HCT116 (cell line): ENCODE measurements around the gene BAG1. TPM values are rescaled to one million over a fixed set of nuclear protein-coding genes. Genes with fewer than 3 reads are reported as not detected.

Experiments
- ATAC-seq: fragments of 200-7000 bp; cut with Tn5 transposase; 2 replicates; pipeline ENCODE4 v1.9.1; 2020; ENCODE audit warnings: mild to moderate bottlenecking, moderate library complexity
- BruUV-seq: library from RNA; stranded (reverse); fragments of 400-500 nt; replicated peaks from 2 replicates; lab custom pipeline; 2021; lab: Mats Ljungman, UMichigan
- CTCF ChIA-PET: fragments of 300-600 bp; sonication (Branson Sonifier 250); formaldehyde crosslinking; loops from one replicate; lab custom pipeline; 2021; ENCODE audit warnings: antibody characterized with exemption; lab: Charles Lee
- POLR2A ChIA-PET: fragments of 300-600, 350-600 bp; sonication (Branson Sonifier 250); formaldehyde crosslinking; loops from one replicate; lab custom pipeline; 2021; ENCODE audit warnings: antibody characterized with exemption; lab: Charles Lee
- RAD21 ChIA-PET, 2 experiments: fragments of 300-600 bp; sonication (Branson Sonifier 250); formaldehyde crosslinking; loops; one replicate each; lab custom pipeline; 2023; ENCODE audit warnings: low total read pairs in 2 of 2; ENCODE audit not compliant: uncharacterized antibody in 2 of 2, unreplicated experiment in 2 of 2, low non-redundant PET in 1 of 2; lab: Charles Lee
- DNase-seq: peaks from one replicate; pipeline ENCODE4 v3.0.0-alpha.2; 2010; ENCODE audit warnings: low read depth, low spot score
- H2AFZ ChIP-seq: fragments of 200-600 bp; shearing (Covaris generic), sonication (generic); 2 replicates; pipeline ENCODE4 v1.6.1; 2017; ENCODE audit warnings: low read depth, mixed run types, mixed read lengths, antibody characterized with exemption, low read length; ENCODE audit not compliant: poor library complexity, severe bottlenecking
- H3K27ac ChIP-seq: 2 replicates; pipeline ENCODE4 v1.5.1; 2012; ENCODE audit warnings: low read depth, low read length
- H3K27me3 ChIP-seq: fragments of 200-600 bp; sonication (generic); 2 replicates; pipeline ENCODE4 v1.6.1; 2016; ENCODE audit warnings: mixed run types, low read length, mixed read lengths; ENCODE audit not compliant: insufficient read depth
- H3K36me3 ChIP-seq, 2 experiments: fragments of 200-500 bp in 1 of 2; fragments of 200-600 bp in 1 of 2; sonication (Bioruptor generic) in 1 of 2; sonication (generic) in 1 of 2; 2 replicates each; pipeline versions ENCODE4 v1.5.1 to v1.6.1; 2014 to 2016; ENCODE audit warnings: low read length in 2 of 2, inconsistent platforms in 1 of 2, mixed read lengths in 1 of 2, mixed run types in 1 of 2; ENCODE audit not compliant: insufficient read depth in 2 of 2, control insufficient read depth in 1 of 2
- H3K4me1 ChIP-seq, 2 experiments: fragments of 200-600 bp in 1 of 2; sonication (generic) in 1 of 2; 2 replicates each; pipeline versions ENCODE4 v1.5.1 to v1.6.1; 2012 to 2017; ENCODE audit warnings: low read length in 2 of 2, inconsistent platforms in 1 of 2, mild to moderate bottlenecking in 1 of 2, mixed read lengths in 1 of 2, mixed run types in 1 of 2, moderate library complexity in 1 of 2; ENCODE audit not compliant: insufficient read depth in 2 of 2, control insufficient read depth in 1 of 2
- H3K4me2 ChIP-seq: fragments of 200-600 bp; sonication (generic); 2 replicates; pipeline ENCODE4 v1.6.1; 2017; ENCODE audit warnings: mixed run types, low read length, mixed read lengths
- H3K4me3 ChIP-seq, 2 experiments: fragments of 200-600 bp in 1 of 2; sonication (generic) in 1 of 2; replicated peaks in 1 of 2; 2 replicates each; pipeline ENCODE4 v1.5.1; 2011 to 2016; ENCODE audit warnings: low read length in 2 of 2, control low read depth in 1 of 2, low read depth in 1 of 2, mild to moderate bottlenecking in 1 of 2, mixed read lengths in 1 of 2, mixed run types in 1 of 2
- H3K79me2 ChIP-seq: fragments of 200-600 bp; sonication (generic); 2 replicates; pipeline ENCODE4 v1.6.1; 2017; ENCODE audit warnings: mild to moderate bottlenecking, mixed run types, low read length, moderate library complexity, mixed read lengths; ENCODE audit not compliant: insufficient read depth
- H3K9ac ChIP-seq: fragments of 200-600 bp; sonication (generic); 2 replicates; pipeline ENCODE4 v1.6.1; 2016; ENCODE audit warnings: low read length, mixed read lengths
- H3K9me2 ChIP-seq: fragments of 200-600 bp; sonication (generic), shearing (Covaris generic); 2 replicates; pipeline ENCODE4 v1.6.1; 2017; ENCODE audit warnings: mixed run types, mild to moderate bottlenecking, moderate library complexity; ENCODE audit not compliant: insufficient read depth
- H3K9me3 ChIP-seq, 2 experiments: fragments of 200-500 bp in 1 of 2; fragments of 200-600 bp in 1 of 2; sonication (Bioruptor generic) in 1 of 2; sonication (generic) in 1 of 2; 2 replicates each; pipeline ENCODE4 v1.6.1; 2014 to 2017; ENCODE audit warnings: low read length in 2 of 2, mixed read lengths in 2 of 2, inconsistent platforms in 1 of 2, low read depth in 1 of 2, mild to moderate bottlenecking in 1 of 2, mixed run types in 1 of 2, moderate library complexity in 1 of 2; ENCODE audit not compliant: control insufficient read depth in 1 of 2, insufficient read depth in 1 of 2
- H4K20me1 ChIP-seq: fragments of 200-600 bp; sonication (generic), shearing (Covaris generic); 2 replicates; pipeline ENCODE4 v1.6.1; 2017; ENCODE audit warnings: mixed run types, mild to moderate bottlenecking, moderate library complexity; ENCODE audit not compliant: insufficient read depth
- ATF3 ChIP-seq: IDR thresholded peaks from 2 replicates; pipeline ENCODE4 v1.6.1; 2012
- CBX3 ChIP-seq: IDR thresholded peaks from 2 replicates; pipeline ENCODE4 v1.6.1; 2012; ENCODE audit warnings: low read depth
- EZH2 ChIP-seq: fragments of 200-600 bp; sonication (generic); IDR thresholded peaks from 2 replicates; pipeline ENCODE4 v1.6.1; 2017; ENCODE audit warnings: antibody characterized with exemption, mixed run types
- EZH2phosphoT487 ChIP-seq: fragments of 200-600 bp; IDR thresholded peaks from 2 replicates; pipeline ENCODE4 v1.6.1; 2018; ENCODE audit warnings: antibody characterized with exemption, borderline replicate concordance
- FOSL1 ChIP-seq: IDR thresholded peaks from 2 replicates; pipeline ENCODE4 v1.6.1; 2012; ENCODE audit warnings: low read depth
- JUND ChIP-seq: IDR thresholded peaks from 2 replicates; pipeline ENCODE4 v1.6.1; 2012
- SIN3A ChIP-seq: IDR thresholded peaks from 2 replicates; pipeline ENCODE4 v1.6.1; 2012; ENCODE audit warnings: low read depth
- TCF7L2 ChIP-seq: IDR thresholded peaks from 2 replicates; pipeline ENCODE4 v1.7.0; 2011; ENCODE audit warnings: borderline replicate concordance, inconsistent platforms; ENCODE audit not compliant: insufficient read depth, insufficient read length; ENCODE audit errors: extremely low read depth
- YY1 ChIP-seq: IDR thresholded peaks from 2 replicates; pipeline ENCODE4 v1.6.1; 2011; ENCODE audit warnings: low read length, low read depth, moderate library complexity, mild to moderate bottlenecking; ENCODE audit not compliant: insufficient replicate concordance; ENCODE audit errors: extremely low read depth
- ZBTB33 ChIP-seq: IDR thresholded peaks from 2 replicates; pipeline ENCODE4 v1.6.1; 2011; ENCODE audit warnings: mild to moderate bottlenecking, low read length, moderate library complexity; ENCODE audit not compliant: insufficient replicate concordance; ENCODE audit errors: extremely low read depth
- ZNF274 ChIP-seq: fragments of 200-500 bp; sonication (Bioruptor generic); IDR thresholded peaks from 2 replicates; pipeline ENCODE4 v1.6.1; 2014; ENCODE audit warnings: mild to moderate bottlenecking, low read depth, low read length, inconsistent platforms
- intact Hi-C: fragments of 100-400 bp; cut with micrococcal nuclease; formaldehyde crosslinking; loops from 2 replicates; pipeline ENCODE4 v1.10.0; 2022
- total RNA-seq: library from RNA; stranded (reverse); gene quantifications from one replicate; pipeline ENCODE4 v1.2.1, GENCODE V29; 2021; ENCODE audit not compliant: unreplicated experiment

The BAG1 gene
- total RNA-seq, 1 experiment from 2014 or later = 58.2 TPM

- TF ChIP-seq EZH2phosphoT487 (no peak), ATF3 (no peak), YY1 (no peak), CBX3 (no peak)
Observed at GRCh38 chr9:33242609-33243134, 21.8 kb downstream of the BAG1 start (continued).

- no peaks in the 10 kb centered on the region for H3K79me2 ChIP-seq
- H3K27me3 ChIP-seq = no peaks in the 10 kb centered on the region
- intact Hi-C loops = no loop called here
- ATAC-seq (no peak), DNase-seq (no peak)
- H3K9me3 ChIP-seq = no peaks in the 10 kb centered on the region
- H3K4me3 ChIP-seq = no peak overlapping the region
- H4K20me1 ChIP-seq = no peaks in the 10 kb centered on the region
- H3K9me2 ChIP-seq = no peaks in the 10 kb centered on the region
- H3K27ac ChIP-seq = no peak overlapping the region
- no peak overlapping the region for H3K4me2 ChIP-seq
- CTCF ChIA-PET = no interaction called here
- peaks cover 3 to 10% of the 10 kb centered on the region in 2 experiments; a peak in 3 of 4 replicates for H3K4me1 ChIP-seq
- no TSS peak for BruUV-seq
- no peaks in the 10 kb centered on the region for H3K36me3 ChIP-seq
- RAD21 ChIA-PET = no interaction called here
- no peak overlapping the region for H2AFZ ChIP-seq
- POLR2A ChIA-PET = interaction anchor here (0.6 kb wide), 1 partner anchor 924 kb away, joined by 5 read pairs; no protein-coding TSS in a partner anchor
- H3K9ac ChIP-seq = no peak overlapping the region
- TF ChIP-seq SIN3A = no peak
- TF ChIP-seq EZH2 = no peak
- no peak for TF ChIP-seq ZBTB33
- TF ChIP-seq JUND = no peak
- no peak for TF ChIP-seq TCF7L2
- TF ChIP-seq ZNF274 = no peak
- no peak for TF ChIP-seq FOSL1
Observed at GRCh38 chr9:33241298-33241697, 23.2 kb downstream of the BAG1 start.
